ENCODE data around the gene DNAJC7.

DNAJC7 gene

GRCh38 chr17:42042598-42043319, 25.5 kb upstream of the DNAJC7 start:
- Histone ChIP-seq H3K4me3 (ENCODE audit: low read depth in 1 of 5, low read length in 5 of 5) (no peak overlapping the region), H3K9ac (ENCODE audit: low read length in 5 of 5) (no peak overlapping the region), H3K27me3 (ENCODE audit: control insufficient read depth in 5 of 5, insufficient read depth in 4 of 5, low read length in 5 of 5) (peaks cover 0 to 5% (median 0%) of the 10 kb centered on the region in 5 donors), H3K4me1 (ENCODE audit: control insufficient read depth in 5 of 5, insufficient read depth in 5 of 5, low read length in 5 of 5) (peaks cover 0 to 10% (median 7%) of the 10 kb centered on the region in 5 donors), H3K9me3 (ENCODE audit: control insufficient read depth in 5 of 5, low read length in 5 of 5) (no peaks in the 10 kb centered on the region), H3K27ac (ENCODE audit: low read depth, low read length) (no peak overlapping the region), H3K36me3 (ENCODE audit: control insufficient read depth in 5 of 5, insufficient read depth in 5 of 5, low read length in 5 of 5) (peaks cover 0 to 5% (median 3%) of the 10 kb centered on the region in 5 donors)

DNA sequence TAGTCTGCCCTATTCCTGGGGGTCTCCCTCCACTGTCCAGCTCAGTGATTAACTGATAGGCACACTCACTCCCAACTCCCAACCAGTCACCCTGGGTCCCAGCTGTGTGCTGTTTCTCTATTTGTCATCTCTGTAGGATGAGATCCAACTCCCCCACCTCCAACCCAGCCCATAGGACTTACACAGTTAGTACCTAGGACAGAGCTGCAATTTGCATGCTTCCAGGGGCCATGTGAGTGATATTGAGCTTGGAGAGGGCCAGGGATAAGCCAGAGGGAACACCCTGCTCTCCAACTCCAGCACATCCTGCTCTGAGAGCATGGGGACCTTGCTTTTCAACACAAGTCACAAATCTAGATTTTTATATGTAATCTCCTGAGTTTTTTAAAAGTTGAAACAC, 24.4 kb upstream of the DNAJC7 start:
- Histone ChIP-seq H3K4me1 (ENCODE audit: control insufficient read depth in 5 of 5, insufficient read depth in 5 of 5, low read length in 5 of 5) (peaks cover 0 to 10% (median 7%) of the 10 kb centered on the region in 5 donors), H3K27me3 (ENCODE audit: control insufficient read depth in 5 of 5, insufficient read depth in 4 of 5, low read length in 5 of 5) (peaks cover 0 to 6% (median 3%) of the 10 kb centered on the region in 5 donors), H3K4me3 (ENCODE audit: low read depth in 1 of 5, low read length in 5 of 5) (no peak overlapping the region), H3K9me3 (ENCODE audit: control insufficient read depth in 5 of 5, low read length in 5 of 5) (no peaks in the 10 kb centered on the region), H3K9ac (ENCODE audit: low read length in 5 of 5) (no peak overlapping the region), H3K36me3 (ENCODE audit: control insufficient read depth in 5 of 5, insufficient read depth in 5 of 5, low read length in 5 of 5) (peaks cover 0 to 5% (median 3%) of the 10 kb centered on the region in 5 donors), H3K27ac (ENCODE audit: low read depth, low read length) (no peak overlapping the region)

- Histone ChIP-seq H3K4me3 (ENCODE audit: low read depth in 1 of 5, low read length in 5 of 5) (no peak overlapping the region), H3K4me1 (ENCODE audit: control insufficient read depth in 5 of 5, insufficient read depth in 5 of 5, low read length in 5 of 5) (peaks cover 0 to 10% (median 7%) of the 10 kb centered on the region in 5 donors), H3K27ac (ENCODE audit: low read depth, low read length) (no peak overlapping the region), H3K9me3 (ENCODE audit: control insufficient read depth in 5 of 5, low read length in 5 of 5) (no peaks in the 10 kb centered on the region), H3K27me3 (ENCODE audit: control insufficient read depth in 5 of 5, insufficient read depth in 4 of 5, low read length in 5 of 5) (peaks cover 0 to 6% (median 3%) of the 10 kb centered on the region in 5 donors), H3K9ac (ENCODE audit: low read length in 5 of 5) (no peak overlapping the region), H3K36me3 (ENCODE audit: control insufficient read depth in 5 of 5, insufficient read depth in 5 of 5, low read length in 5 of 5) (peaks cover 0 to 5% (median 3%) of the 10 kb centered on the region in 5 donors)
Observed at GRCh38 chr17:42040818-42041217, 23.6 kb upstream of the DNAJC7 start.

DNA sequence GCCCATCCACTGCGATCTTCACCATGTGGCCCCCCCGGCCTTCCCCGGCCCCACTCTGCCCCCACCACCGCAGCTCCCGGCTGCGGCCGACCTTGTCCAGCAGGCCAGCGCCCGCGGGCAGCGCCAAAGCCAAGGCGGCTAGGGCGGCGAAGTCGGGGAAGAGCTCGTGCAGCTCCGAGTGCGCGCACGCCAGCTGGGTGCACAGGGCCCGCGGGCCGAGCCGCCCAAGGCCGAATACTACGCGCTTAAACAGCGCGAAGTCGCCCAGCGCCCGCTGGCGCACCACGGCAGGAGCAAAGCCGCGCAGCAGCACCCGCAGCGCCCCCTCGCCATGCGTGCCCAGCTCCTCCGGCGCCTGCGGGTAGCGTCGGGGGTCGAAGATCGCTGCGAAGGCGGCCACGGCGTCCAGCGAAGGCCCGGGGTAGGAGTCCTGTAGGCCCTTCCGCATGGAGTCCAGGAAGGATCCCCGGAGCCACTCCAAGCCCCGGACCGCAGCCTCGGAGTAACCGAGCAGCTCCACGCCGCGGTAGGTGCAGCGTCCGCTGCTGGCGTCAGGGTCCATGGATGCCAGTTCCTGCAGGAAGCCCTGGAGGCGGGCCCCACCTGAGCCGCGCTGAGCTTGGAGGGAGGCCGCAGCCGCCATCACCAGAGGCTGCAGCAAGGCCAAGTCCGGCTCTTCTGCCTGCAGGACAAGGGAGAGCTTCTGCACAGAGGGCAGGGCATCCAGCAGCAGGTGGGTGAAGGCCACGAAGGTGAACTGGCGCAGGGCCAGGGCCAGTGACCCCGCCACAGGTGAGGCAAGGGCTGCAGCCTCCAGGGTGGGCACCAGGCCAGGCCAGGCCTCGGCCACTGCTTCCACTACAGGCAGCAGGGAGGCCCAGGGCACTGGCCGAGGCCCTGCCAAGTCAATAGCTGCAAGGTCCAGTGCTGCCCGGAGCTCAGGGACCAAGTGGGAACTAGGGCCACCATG, 22.8 kb upstream of the DNAJC7 start:
- no peaks in the 10 kb centered on the region for H3K9me3 ChIP-seq (ENCODE audit: control insufficient read depth in 5 of 5, low read length in 5 of 5)
- peaks cover 0 to 5% (median 3%) of the 10 kb centered on the region in 5 donors for H3K36me3 ChIP-seq (ENCODE audit: control insufficient read depth in 5 of 5, insufficient read depth in 5 of 5, low read length in 5 of 5)
- no peak overlapping the region for H3K27ac ChIP-seq (ENCODE audit: low read depth, low read length)
- H3K27me3 ChIP-seq (ENCODE audit: control insufficient read depth in 5 of 5, insufficient read depth in 4 of 5, low read length in 5 of 5), result peaks cover 0 to 6% (median 3%) of the 10 kb centered on the region in 5 donors
- H3K9ac ChIP-seq (ENCODE audit: low read length in 5 of 5), result no peak overlapping the region
- H3K4me1 ChIP-seq (ENCODE audit: control insufficient read depth in 5 of 5, insufficient read depth in 5 of 5, low read length in 5 of 5), result peaks cover 0 to 10% (median 7%) of the 10 kb centered on the region in 5 donors
- H3K4me3 ChIP-seq (ENCODE audit: low read depth in 1 of 5, low read length in 5 of 5), result peak overlapping the region in 2 of 5 donors; percentile 23 to 29

DNA sequence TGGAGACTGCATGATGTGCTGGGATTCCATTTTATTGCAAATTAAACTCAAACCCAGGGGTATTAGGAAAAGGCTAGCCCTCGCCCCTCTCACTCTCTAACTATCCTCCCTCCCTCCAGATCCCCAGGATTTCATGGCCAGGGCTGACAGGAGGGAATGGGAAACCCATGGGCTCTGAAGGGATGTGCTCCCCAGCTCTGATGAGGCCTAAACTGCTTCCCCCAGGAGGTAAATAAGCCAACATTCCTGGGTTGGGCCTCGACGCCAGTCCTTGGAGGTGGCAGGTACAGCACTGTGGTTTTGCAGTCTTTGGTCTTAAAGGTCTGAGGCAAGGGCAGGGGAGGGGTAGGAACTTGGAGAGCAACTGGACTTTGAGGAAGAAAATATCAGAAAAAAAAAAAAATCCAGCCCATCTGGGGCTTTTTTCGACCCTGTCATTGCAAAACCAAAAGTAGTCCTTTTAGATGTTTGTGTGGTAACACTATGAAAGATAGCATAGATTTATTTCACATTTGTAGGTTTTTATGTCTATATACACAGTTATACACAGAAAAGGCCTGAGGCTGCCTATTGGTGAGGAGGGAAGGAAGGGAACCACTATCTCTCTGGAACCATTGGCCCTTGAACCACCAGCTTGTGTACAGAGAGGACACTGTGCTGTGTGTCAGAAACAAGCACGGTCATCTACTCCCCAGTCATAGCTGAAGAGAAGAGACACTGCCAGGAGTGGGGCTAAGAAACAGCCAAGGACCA, 21.2 kb upstream of the DNAJC7 start:
- H3K9me3 ChIP-seq (ENCODE audit: control insufficient read depth in 5 of 5, low read length in 5 of 5), result no peaks in the 10 kb centered on the region
- H3K9ac ChIP-seq (ENCODE audit: low read length in 5 of 5), result no peak overlapping the region
- H3K27ac ChIP-seq (ENCODE audit: low read depth, low read length), result no peak overlapping the region
- H3K4me3 ChIP-seq (ENCODE audit: low read depth in 1 of 5, low read length in 5 of 5), result no peak overlapping the region
- H3K4me1 ChIP-seq (ENCODE audit: control insufficient read depth in 5 of 5, insufficient read depth in 5 of 5, low read length in 5 of 5), result peaks cover 0 to 10% (median 7%) of the 10 kb centered on the region in 5 donors
- H3K36me3 ChIP-seq (ENCODE audit: control insufficient read depth in 5 of 5, insufficient read depth in 5 of 5, low read length in 5 of 5), result peaks cover 0 to 5% (median 3%) of the 10 kb centered on the region in 5 donors
- H3K27me3 ChIP-seq (ENCODE audit: control insufficient read depth in 5 of 5, insufficient read depth in 4 of 5, low read length in 5 of 5), result peaks cover 0 to 8% (median 3%) of the 10 kb centered on the region in 5 donors

GRCh38 chr17:42034059-42034458, 16.8 kb upstream of the DNAJC7 start:
- peaks cover 0 to 5% (median 0%) of the 10 kb centered on the region in 5 donors for H3K4me1 ChIP-seq (ENCODE audit: control insufficient read depth in 5 of 5, insufficient read depth in 5 of 5, low read length in 5 of 5)
- H3K36me3 ChIP-seq (ENCODE audit: control insufficient read depth in 5 of 5, insufficient read depth in 5 of 5, low read length in 5 of 5), result no peaks in the 10 kb centered on the region
- H3K27me3 ChIP-seq (ENCODE audit: control insufficient read depth in 5 of 5, insufficient read depth in 4 of 5, low read length in 5 of 5), result peaks cover 0 to 6% (median 3%) of the 10 kb centered on the region in 5 donors
- H3K9me3 ChIP-seq (ENCODE audit: control insufficient read depth in 5 of 5, low read length in 5 of 5), result no peaks in the 10 kb centered on the region
- no peak overlapping the region for H3K4me3 ChIP-seq (ENCODE audit: low read depth in 1 of 5, low read length in 5 of 5)
- H3K9ac ChIP-seq (ENCODE audit: low read length in 5 of 5), result no peak overlapping the region
- no peak overlapping the region for H3K27ac ChIP-seq (ENCODE audit: low read depth, low read length)

- Histone ChIP-seq H3K4me1 (ENCODE audit: control insufficient read depth in 5 of 5, insufficient read depth in 5 of 5, low read length in 5 of 5) (peaks cover 0 to 16% (median 6%) of the 10 kb centered on the region in 5 donors), H3K36me3 (ENCODE audit: control insufficient read depth in 5 of 5, insufficient read depth in 5 of 5, low read length in 5 of 5) (no peaks in the 10 kb centered on the region), H3K27me3 (ENCODE audit: control insufficient read depth in 5 of 5, insufficient read depth in 4 of 5, low read length in 5 of 5) (peaks cover 3 to 14% (median 7%) of the 10 kb centered on the region in 5 donors), H3K27ac (ENCODE audit: low read depth, low read length) (no peak overlapping the region), H3K9me3 (ENCODE audit: control insufficient read depth in 5 of 5, low read length in 5 of 5) (no peaks in the 10 kb centered on the region), H3K4me3 (ENCODE audit: low read depth in 1 of 5, low read length in 5 of 5) (no peak overlapping the region), H3K9ac (ENCODE audit: low read length in 5 of 5) (peak overlapping the region in 1 of 5 donors; percentile 47)
Observed at GRCh38 chr17:42031584-42031983, 14.3 kb upstream of the DNAJC7 start.

DNA sequence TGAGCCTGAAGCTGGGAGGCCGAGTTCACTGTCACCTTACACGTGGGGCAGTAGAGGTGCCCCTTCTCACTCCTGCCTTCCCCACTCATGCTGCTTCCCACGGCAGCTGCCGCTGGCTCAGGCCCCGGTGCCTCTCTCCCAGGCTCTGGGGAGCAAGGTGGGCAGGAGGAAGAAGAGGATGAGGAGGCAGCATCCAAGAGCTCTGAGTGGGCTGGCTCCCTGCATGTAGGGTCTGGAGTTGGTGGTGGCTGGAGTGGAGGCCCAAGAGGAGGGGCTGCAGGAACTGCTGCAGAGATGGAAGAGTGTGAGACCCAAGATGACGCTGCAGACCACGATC, 11.5 kb upstream of the DNAJC7 start:
- no peak overlapping the region for H3K27ac ChIP-seq (ENCODE audit: low read depth, low read length)
- peaks cover 0 to 6% (median 5%) of the 10 kb centered on the region in 5 donors for H3K36me3 ChIP-seq (ENCODE audit: control insufficient read depth in 5 of 5, insufficient read depth in 5 of 5, low read length in 5 of 5)
- no peaks in the 10 kb centered on the region for H3K9me3 ChIP-seq (ENCODE audit: control insufficient read depth in 5 of 5, low read length in 5 of 5)
- peaks cover 3 to 12% (median 7%) of the 10 kb centered on the region in 5 donors for H3K27me3 ChIP-seq (ENCODE audit: control insufficient read depth in 5 of 5, insufficient read depth in 4 of 5, low read length in 5 of 5)
- H3K4me3 ChIP-seq (ENCODE audit: low read depth in 1 of 5, low read length in 5 of 5), result no peak overlapping the region
- H3K9ac ChIP-seq (ENCODE audit: low read length in 5 of 5), result peak overlapping the region in 1 of 5 donors; percentile 30
- H3K4me1 ChIP-seq (ENCODE audit: control insufficient read depth in 5 of 5, insufficient read depth in 5 of 5, low read length in 5 of 5), result peaks cover 4 to 36% (median 23%) of the 10 kb centered on the region in 5 donors

GRCh38 chr17:42027961-42028790, 10.9 kb upstream of the DNAJC7 start:
- peaks cover 0 to 12% (median 11%) of the 10 kb centered on the region in 5 donors for H3K36me3 ChIP-seq (ENCODE audit: control insufficient read depth in 5 of 5, insufficient read depth in 5 of 5, low read length in 5 of 5)
- no peak overlapping the region for H3K4me3 ChIP-seq (ENCODE audit: low read depth in 1 of 5, low read length in 5 of 5)
- peaks cover 3 to 12% (median 7%) of the 10 kb centered on the region in 5 donors for H3K27me3 ChIP-seq (ENCODE audit: control insufficient read depth in 5 of 5, insufficient read depth in 4 of 5, low read length in 5 of 5)
- peaks cover 4 to 42% (median 28%) of the 10 kb centered on the region in 5 donors for H3K4me1 ChIP-seq (ENCODE audit: control insufficient read depth in 5 of 5, insufficient read depth in 5 of 5, low read length in 5 of 5)
- no peak overlapping the region for H3K27ac ChIP-seq (ENCODE audit: low read depth, low read length)
- H3K9me3 ChIP-seq (ENCODE audit: control insufficient read depth in 5 of 5, low read length in 5 of 5), result no peaks in the 10 kb centered on the region
- H3K9ac ChIP-seq (ENCODE audit: low read length in 5 of 5), result peak overlapping the region in 1 of 5 donors; percentile 30
